HG03135 (cell line): ENCODE results near the gene NRIP1.

Source experiments
- ATAC-seq: cut with Tn5 transposase; IDR thresholded peaks from one replicate; pipeline ENCODE4 v1.9.1; 2021; ENCODE audit warnings: mild to moderate bottlenecking, moderate library complexity; ENCODE audit not compliant: unreplicated experiment

The NRIP1 gene

GRCh38 chr21:15065392-15066122 is 757 bp upstream of the NRIP1 start:
- ATAC-seq, result peak; percentile 1

- peak; percentile 3 for ATAC-seq
Observed at GRCh38 chr21:15063814-15064575, 805 bp downstream of the NRIP1 start.

- no peak for ATAC-seq
Observed at GRCh38 chr21:15063081-15063813, 1.6 kb downstream of the NRIP1 start.

GRCh38 chr21:15062606-15062965 is 2.2 kb downstream of the NRIP1 start:
- ATAC-seq, result no peak

- no peak for ATAC-seq
Observed at GRCh38 chr21:15061747-15062605, 2.8 kb downstream of the NRIP1 start.

GRCh38 chr21:15061279-15061678 is 3.5 kb downstream of the NRIP1 start:
- no peak for ATAC-seq

- ATAC-seq, result no peak
Observed at GRCh38 chr21:15060543-15061175, 4.1 kb downstream of the NRIP1 start.

- ATAC-seq, result no peak
Observed at GRCh38 chr21:15059397-15059796, 5.4 kb downstream of the NRIP1 start.

- no peak for ATAC-seq
Observed at GRCh38 chr21:15058854-15059263, 5.9 kb downstream of the NRIP1 start.

GRCh38 chr21:15057285-15057684 is 7.5 kb downstream of the NRIP1 start:
- no peak for ATAC-seq

GRCh38 chr21:15054606-15055239 is 10.1 kb downstream of the NRIP1 start:
- ATAC-seq, result no peak

GRCh38 chr21:15054089-15054488 is 10.7 kb downstream of the NRIP1 start:
- no peak for ATAC-seq

- no peak for ATAC-seq
Observed at GRCh38 chr21:15053500-15053899, 11.3 kb downstream of the NRIP1 start.

GRCh38 chr21:15052459-15052763 is 12.4 kb downstream of the NRIP1 start:
- ATAC-seq, result peak; percentile 13

- ATAC-seq, result peak; percentile 74
Observed at GRCh38 chr21:15051644-15052458, 12.9 kb downstream of the NRIP1 start.

- ATAC-seq, result no peak
Observed at GRCh38 chr21:15050568-15051377, 14.0 kb downstream of the NRIP1 start.

- no peak for ATAC-seq
Observed at GRCh38 chr21:15045017-15045416, 19.8 kb downstream of the NRIP1 start.

GRCh38 chr21:15042531-15042930 is 22.3 kb downstream of the NRIP1 start:
- ATAC-seq, result no peak
